NK-92 (cell line): ENCODE data around the gene PCDH12.

Source experiments
- DNase-seq: peaks from one replicate; lab custom pipeline; 2025; ENCODE audit not compliant: unreplicated experiment; lab: John Stamatoyannopoulos, UW

The PCDH12 gene

GRCh38 chr5:141958113-141958512, at the start of gene PCDH12:
Gene PCDH12 (minus strand): TSS chr5:141958202. CDS start chr5:141957851, 351 bp downstream.
- no peak for DNase-seq

GRCh38 chr5:142007237-142007544, 49.2 kb upstream of the PCDH12 start:
- DNase-seq, result no peak

- DNase-seq, result no peak
Observed at GRCh38 chr5:142006363-142007236, 48.6 kb upstream of the PCDH12 start.

GRCh38 chr5:142003266-142003800, 45.3 kb upstream of the PCDH12 start:
- no peak for DNase-seq

- no peak for DNase-seq
Observed at GRCh38 chr5:142000704-142001484, 42.9 kb upstream of the PCDH12 start.

GRCh38 chr5:142000173-142000572, 42.2 kb upstream of the PCDH12 start:
- DNase-seq, result no peak

- no peak for DNase-seq
Observed at GRCh38 chr5:141997358-141997960, 39.5 kb upstream of the PCDH12 start.

GRCh38 chr5:141995656-141996055, 37.7 kb upstream of the PCDH12 start:
- DNase-seq, result no peak

- no peak for DNase-seq
Observed at GRCh38 chr5:141994511-141995136, 36.6 kb upstream of the PCDH12 start.

GRCh38 chr5:141992349-141992963, 34.5 kb upstream of the PCDH12 start:
- peak; percentile 16 for DNase-seq

GRCh38 chr5:141989720-141990119, 31.7 kb upstream of the PCDH12 start:
- DNase-seq, result no peak

GRCh38 chr5:141986072-141986471, 28.1 kb upstream of the PCDH12 start:
- DNase-seq, result no peak

- DNase-seq, result no peak
Observed at GRCh38 chr5:141982626-141983025, 24.6 kb upstream of the PCDH12 start.

GRCh38 chr5:141978389-141978788, 20.4 kb upstream of the PCDH12 start:
- no peak for DNase-seq

GRCh38 chr5:141976176-141976575, 18.2 kb upstream of the PCDH12 start:
- no peak for DNase-seq

GRCh38 chr5:141973871-141974595, 16.0 kb upstream of the PCDH12 start:
- no peak for DNase-seq

- DNase-seq, result no peak
Observed at GRCh38 chr5:141969783-141970771, 12.1 kb upstream of the PCDH12 start.

GRCh38 chr5:141968914-141969608, 11.1 kb upstream of the PCDH12 start, which contains the start of gene RNF14:
Gene RNF14 (plus strand): TSS chr5:141969105. CDS start chr5:141973589, 4,484 bp downstream.
- peak; percentile 64 for DNase-seq
